Ishikawa (cell line): ENCODE results near the gene GAA.

Source experiments
- CEBPB ChIP-seq: IDR thresholded peaks from 2 replicates; pipeline ENCODE4 v1.6.1; 2012
- EP300 ChIP-seq: IDR thresholded peaks from 2 replicates; pipeline ENCODE4 v1.6.1; 2012; ENCODE audit warnings: borderline replicate concordance
- RAD21 ChIP-seq: IDR thresholded peaks from 2 replicates; pipeline ENCODE4 v1.6.1; 2012; ENCODE audit warnings: low read depth
- TAF1 ChIP-seq: IDR thresholded peaks from 2 replicates; pipeline ENCODE4 v1.6.1; 2012; ENCODE audit warnings: low read depth, mild to moderate bottlenecking
- YY1 ChIP-seq: IDR thresholded peaks from 2 replicates; pipeline ENCODE4 v1.6.1; 2012; ENCODE audit warnings: low read depth
- TF ChIP-seq, protein P1 (sequence below): IDR thresholded peaks from 2 replicates; pipeline ENCODE4 v1.6.1; 2012

DNA sequence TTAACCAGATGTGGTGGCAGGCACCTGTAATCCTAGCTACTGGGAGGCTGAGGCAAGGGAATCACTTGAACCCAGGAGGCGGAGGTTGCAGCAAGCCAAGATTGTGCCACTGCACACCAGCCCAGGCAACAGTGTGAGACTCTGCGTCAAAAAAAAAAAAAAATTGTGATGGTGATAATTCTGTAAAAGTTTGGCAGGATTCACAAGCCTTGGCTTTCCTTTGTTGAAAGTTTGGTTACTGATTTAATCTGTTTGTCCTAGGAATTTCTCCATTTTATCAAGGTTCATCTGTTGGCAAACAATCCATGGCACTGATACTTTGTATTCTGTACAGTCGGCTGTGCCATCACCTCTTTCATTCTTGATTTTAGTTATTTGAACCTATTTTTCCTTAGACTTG, 29.6 kb downstream of the GAA start:
- TF ChIP-seq TAF1 (no peak), RAD21 (no peak), EP300 (no peak), YY1 (no peak), CEBPB (no peak)
- TF ChIP-seq, protein P1, sequence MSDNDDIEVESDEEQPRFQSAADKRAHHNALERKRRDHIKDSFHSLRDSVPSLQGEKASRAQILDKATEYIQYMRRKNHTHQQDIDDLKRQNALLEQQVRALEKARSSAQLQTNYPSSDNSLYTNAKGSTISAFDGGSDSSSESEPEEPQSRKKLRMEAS, result no peak
